MM.1S (cell line): ENCODE results near the gene AP5S1.

Source experiments
- DNase-seq: peaks from one replicate; pipeline ENCODE4 v3.0.0-alpha.2; 2015
- H2AFZ ChIP-seq: fragments of 300-600 bp; sonication (generic); 2 replicates; pipeline ENCODE4 v1.6.0; 2016; ENCODE audit warnings: antibody characterized with exemption, low read length
- H3F3A ChIP-seq: fragments of 300-600 bp; sonication (generic); 2 replicates; pipeline ENCODE4 v1.6.1; 2016; ENCODE audit warnings: mild to moderate bottlenecking, antibody characterized with exemption, low read length, moderate library complexity, mixed read lengths; ENCODE audit not compliant: insufficient read depth
- H3K27ac ChIP-seq: fragments of 300-600 bp; sonication (generic); 2 replicates; pipeline ENCODE4 v1.5.1; 2016; ENCODE audit warnings: mild to moderate bottlenecking, low read length
- H3K27me3 ChIP-seq: fragments of 300-600 bp; sonication (generic); replicated peaks from 2 replicates; pipeline ENCODE4 v1.6.0; 2016; ENCODE audit warnings: low read length; ENCODE audit not compliant: insufficient read depth
- H3K36me3 ChIP-seq: fragments of 300-600 bp; sonication (generic); replicated peaks from 2 replicates; pipeline ENCODE4 v1.6.1; 2016; ENCODE audit warnings: mild to moderate bottlenecking, low read length, mixed read lengths; ENCODE audit not compliant: insufficient read depth
- H3K4me1 ChIP-seq: fragments of 300-600 bp; sonication (generic); 2 replicates; pipeline ENCODE4 v1.6.1; 2016; ENCODE audit warnings: low read length, mixed read lengths
- H3K4me2 ChIP-seq: fragments of 300-600 bp; sonication (generic); 2 replicates; pipeline ENCODE4 v1.6.0; 2016; ENCODE audit warnings: low read depth, low read length
- H3K4me3 ChIP-seq: fragments of 300-600 bp; sonication (generic); 2 replicates; pipeline ENCODE4 v1.5.1; 2016; ENCODE audit warnings: low read length, mixed read lengths
- H3K79me2 ChIP-seq: fragments of 300-600 bp; sonication (generic); 2 replicates; pipeline ENCODE4 v1.6.1; 2016; ENCODE audit warnings: mixed run types, low read length, mixed read lengths
- H3K9ac ChIP-seq: fragments of 300-600 bp; sonication (generic); 2 replicates; pipeline ENCODE4 v1.6.1; 2016; ENCODE audit warnings: low read length, mixed read lengths
- H3K9me2 ChIP-seq: fragments of 300-600 bp; sonication (generic); replicated peaks from 2 replicates; pipeline ENCODE4 v1.6.1; 2016; ENCODE audit warnings: mild to moderate bottlenecking, low read length, mixed read lengths; ENCODE audit not compliant: insufficient read depth
- H3K9me3 ChIP-seq: fragments of 300-600 bp; sonication (generic); replicated peaks from 2 replicates; pipeline ENCODE4 v1.6.1; 2016; ENCODE audit warnings: mild to moderate bottlenecking, low read length, mixed read lengths; ENCODE audit not compliant: insufficient read depth
- H4K20me1 ChIP-seq: fragments of 300-600 bp; sonication (generic); 2 replicates; pipeline ENCODE4 v1.6.1; 2016; ENCODE audit warnings: mild to moderate bottlenecking, low read length, moderate library complexity, mixed read lengths; ENCODE audit not compliant: insufficient read depth
- EZH2 ChIP-seq: fragments of 300-600 bp; sonication (generic); optimal IDR thresholded peaks from 2 replicates; pipeline ENCODE3; 2017; ENCODE audit warnings: low read depth, mild to moderate bottlenecking, antibody characterized with exemption, low read length, mixed read lengths
- EZH2phosphoT487 ChIP-seq: fragments of 300-600 bp; sonication (generic); IDR thresholded peaks from 2 replicates; pipeline ENCODE4 v1.6.1; 2018; ENCODE audit warnings: antibody characterized with exemption, low read length
- TF ChIP-seq, protein P1 (sequence below): fragments of 300-600 bp; sonication (generic); IDR thresholded peaks from 2 replicates; pipeline ENCODE4 v1.5.1; 2016; ENCODE audit warnings: antibody characterized with exemption, low read length, mixed read lengths

The AP5S1 gene

DNA sequence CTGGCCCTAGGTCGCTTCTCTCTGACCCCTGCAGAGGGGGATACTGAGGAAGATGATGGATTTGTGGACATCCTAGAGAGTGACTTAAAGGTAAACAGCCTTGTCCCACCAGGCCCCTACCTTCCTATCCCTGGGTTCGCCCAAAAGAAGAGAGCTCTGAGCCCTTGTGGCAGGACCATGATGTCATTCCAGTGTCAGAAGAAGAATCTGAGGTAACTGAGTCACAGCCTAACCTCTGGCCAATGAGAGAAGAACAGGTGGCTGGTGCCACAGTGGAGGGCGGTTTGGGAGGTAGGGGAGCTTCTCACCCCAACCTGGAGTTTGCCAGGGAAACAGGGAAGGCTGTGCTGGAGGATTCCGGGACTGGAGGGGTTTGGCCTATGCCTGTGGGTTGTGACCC is 19.0 kb upstream of the AP5S1 start:
- Histone ChIP-seq H3K27ac (no peak overlapping the region), H3K9me3 (no peaks in the 10 kb centered on the region), H3K4me3 (no peak overlapping the region), H2AFZ (no peak overlapping the region), H4K20me1 (no peaks in the 10 kb centered on the region), H3K9me2 (no peaks in the 10 kb centered on the region), H3F3A (peaks cover 21% of the 10 kb centered on the region), H3K79me2 (peaks cover 49% of the 10 kb centered on the region), H3K36me3 (peaks cover 3% of the 10 kb centered on the region), H3K27me3 (no peaks in the 10 kb centered on the region), H3K4me2 (no peak overlapping the region), H3K9ac (no peak overlapping the region), H3K4me1 (peaks cover 23% of the 10 kb centered on the region)
- TF ChIP-seq, protein P1, sequence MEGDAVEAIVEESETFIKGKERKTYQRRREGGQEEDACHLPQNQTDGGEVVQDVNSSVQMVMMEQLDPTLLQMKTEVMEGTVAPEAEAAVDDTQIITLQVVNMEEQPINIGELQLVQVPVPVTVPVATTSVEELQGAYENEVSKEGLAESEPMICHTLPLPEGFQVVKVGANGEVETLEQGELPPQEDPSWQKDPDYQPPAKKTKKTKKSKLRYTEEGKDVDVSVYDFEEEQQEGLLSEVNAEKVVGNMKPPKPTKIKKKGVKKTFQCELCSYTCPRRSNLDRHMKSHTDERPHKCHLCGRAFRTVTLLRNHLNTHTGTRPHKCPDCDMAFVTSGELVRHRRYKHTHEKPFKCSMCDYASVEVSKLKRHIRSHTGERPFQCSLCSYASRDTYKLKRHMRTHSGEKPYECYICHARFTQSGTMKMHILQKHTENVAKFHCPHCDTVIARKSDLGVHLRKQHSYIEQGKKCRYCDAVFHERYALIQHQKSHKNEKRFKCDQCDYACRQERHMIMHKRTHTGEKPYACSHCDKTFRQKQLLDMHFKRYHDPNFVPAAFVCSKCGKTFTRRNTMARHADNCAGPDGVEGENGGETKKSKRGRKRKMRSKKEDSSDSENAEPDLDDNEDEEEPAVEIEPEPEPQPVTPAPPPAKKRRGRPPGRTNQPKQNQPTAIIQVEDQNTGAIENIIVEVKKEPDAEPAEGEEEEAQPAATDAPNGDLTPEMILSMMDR = no peak
- no peak for TF ChIP-seq EZH2
- TF ChIP-seq EZH2phosphoT487 = no peak
- DNase-seq = no peak

DNA sequence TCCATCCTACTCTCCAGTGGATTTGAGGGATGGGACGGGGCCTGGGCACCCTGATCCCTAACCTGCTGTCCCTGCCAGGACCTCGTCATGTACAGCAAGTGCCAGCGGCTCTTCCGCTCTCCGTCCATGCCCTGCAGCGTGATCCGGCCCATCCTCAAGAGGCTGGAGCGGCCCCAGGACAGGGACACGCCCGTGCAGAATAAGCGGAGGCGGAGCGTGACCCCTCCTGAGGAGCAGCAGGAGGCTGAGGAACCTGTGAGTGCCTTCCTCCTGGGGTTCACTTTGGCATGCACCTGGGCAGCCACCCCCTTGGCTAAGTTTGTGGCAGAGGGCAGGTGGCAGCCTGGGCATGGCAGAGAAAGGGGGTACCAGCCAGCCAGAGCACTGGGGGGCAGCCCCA is 18.5 kb upstream of the AP5S1 start:
- no peak for TF ChIP-seq EZH2phosphoT487
- TF ChIP-seq, protein P1 = no peak
- TF ChIP-seq EZH2 = no peak
- H3F3A ChIP-seq = peaks cover 19% of the 10 kb centered on the region
- no peaks in the 10 kb centered on the region for H3K27me3 ChIP-seq
- peaks cover 3% of the 10 kb centered on the region for H3K36me3 ChIP-seq
- no peak for DNase-seq
- no peaks in the 10 kb centered on the region for H4K20me1 ChIP-seq
- peaks cover 44% of the 10 kb centered on the region for H3K79me2 ChIP-seq
- H3K4me2 ChIP-seq = no peak overlapping the region
- H3K9ac ChIP-seq = no peak overlapping the region
- H2AFZ ChIP-seq = no peak overlapping the region
- no peaks in the 10 kb centered on the region for H3K9me2 ChIP-seq
- H3K4me1 ChIP-seq = peaks cover 23% of the 10 kb centered on the region
- H3K4me3 ChIP-seq = no peak overlapping the region
- no peak overlapping the region for H3K27ac ChIP-seq
- no peaks in the 10 kb centered on the region for H3K9me3 ChIP-seq

DNA sequence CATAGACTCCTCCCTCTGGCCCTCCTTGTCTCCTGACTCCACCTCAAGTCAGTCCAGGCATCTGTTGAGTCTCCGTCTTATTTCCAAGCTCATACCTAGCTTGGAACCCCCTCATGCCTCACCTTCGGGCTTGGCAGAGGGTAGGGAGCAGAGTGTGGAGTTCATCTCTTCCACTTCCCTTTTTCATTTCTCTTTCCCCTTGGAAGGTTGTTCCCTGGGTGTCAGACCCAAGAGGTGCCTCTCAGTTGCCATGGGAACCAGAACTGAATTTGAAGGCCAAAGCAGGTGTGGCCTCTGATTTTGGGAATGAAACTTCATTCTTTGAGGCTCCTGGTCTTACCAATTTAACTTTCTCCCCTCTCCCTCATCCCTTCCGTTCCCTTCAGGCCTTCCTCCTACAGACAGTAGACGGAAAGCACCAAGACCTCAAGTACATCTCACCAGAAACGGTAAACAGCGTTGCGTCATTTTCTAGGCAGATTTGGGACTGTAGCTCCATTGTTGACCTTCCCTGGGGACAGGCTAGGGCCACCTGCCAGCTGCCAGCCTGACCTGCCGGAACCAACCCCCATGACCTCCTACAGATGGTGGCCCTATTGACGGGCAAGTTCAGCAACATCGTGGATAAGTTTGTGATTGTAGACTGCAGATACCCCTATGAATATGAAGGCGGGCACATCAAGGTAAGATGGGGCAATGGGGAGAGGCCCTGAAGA is 17.7 kb upstream of the AP5S1 start:
- peaks cover 36% of the 10 kb centered on the region for H3K79me2 ChIP-seq
- no peak overlapping the region for H3K27ac ChIP-seq
- no peak overlapping the region for H2AFZ ChIP-seq
- no peaks in the 10 kb centered on the region for H3K9me3 ChIP-seq
- H4K20me1 ChIP-seq = no peaks in the 10 kb centered on the region
- no peaks in the 10 kb centered on the region for H3K27me3 ChIP-seq
- H3K9me2 ChIP-seq = no peaks in the 10 kb centered on the region
- H3K4me3 ChIP-seq = no peak overlapping the region
- H3K9ac ChIP-seq = no peak overlapping the region
- H3K4me2 ChIP-seq = no peak overlapping the region
- DNase-seq = no peak
- H3F3A ChIP-seq = peaks cover 11% of the 10 kb centered on the region
- TF ChIP-seq EZH2phosphoT487 (no peak), EZH2 (no peak)
- TF ChIP-seq, protein P1 = no peak
- H3K36me3 ChIP-seq = peaks cover 3% of the 10 kb centered on the region
- peaks cover 23% of the 10 kb centered on the region for H3K4me1 ChIP-seq
